Posterior vena cava (tissue), 2 donors: ENCODE measurements around the gene SHROOM3. TPM values are rescaled to one million over a fixed set of nuclear protein-coding genes. Genes with fewer than 3 reads are reported as not detected.

Experiments used
- DNase-seq: peaks from one replicate; pipeline ENCODE4 v3.0.0-alpha.2; 2020; ENCODE audit warnings: low spot score
- intact Hi-C, 2 donors: fragments of 100-400 bp; cut with DNase I; formaldehyde crosslinking; loops; one replicate each; pipeline versions ENCODE4 v1.14.1 to v1.14.2; 2022 to 2023
- total RNA-seq, 2 donors: library from RNA; stranded (reverse); fragmentation: NEBNext Ultra II Directional; extraction: Animal tissue kit (Norgen Biotek cat#: 25700); gene quantifications; one replicate each; pipeline ENCODE4 v1.2.1, GENCODE V29; 2021
- donor health status: DM: yes; HTN: yes; CAD: no.
- donor health status: DM: yes; HTN: yes; CAD: no.

SHROOM3 gene
- total RNA-seq, 2 donors from 2014 or later: 71.4 to 77.8 TPM

DNA sequence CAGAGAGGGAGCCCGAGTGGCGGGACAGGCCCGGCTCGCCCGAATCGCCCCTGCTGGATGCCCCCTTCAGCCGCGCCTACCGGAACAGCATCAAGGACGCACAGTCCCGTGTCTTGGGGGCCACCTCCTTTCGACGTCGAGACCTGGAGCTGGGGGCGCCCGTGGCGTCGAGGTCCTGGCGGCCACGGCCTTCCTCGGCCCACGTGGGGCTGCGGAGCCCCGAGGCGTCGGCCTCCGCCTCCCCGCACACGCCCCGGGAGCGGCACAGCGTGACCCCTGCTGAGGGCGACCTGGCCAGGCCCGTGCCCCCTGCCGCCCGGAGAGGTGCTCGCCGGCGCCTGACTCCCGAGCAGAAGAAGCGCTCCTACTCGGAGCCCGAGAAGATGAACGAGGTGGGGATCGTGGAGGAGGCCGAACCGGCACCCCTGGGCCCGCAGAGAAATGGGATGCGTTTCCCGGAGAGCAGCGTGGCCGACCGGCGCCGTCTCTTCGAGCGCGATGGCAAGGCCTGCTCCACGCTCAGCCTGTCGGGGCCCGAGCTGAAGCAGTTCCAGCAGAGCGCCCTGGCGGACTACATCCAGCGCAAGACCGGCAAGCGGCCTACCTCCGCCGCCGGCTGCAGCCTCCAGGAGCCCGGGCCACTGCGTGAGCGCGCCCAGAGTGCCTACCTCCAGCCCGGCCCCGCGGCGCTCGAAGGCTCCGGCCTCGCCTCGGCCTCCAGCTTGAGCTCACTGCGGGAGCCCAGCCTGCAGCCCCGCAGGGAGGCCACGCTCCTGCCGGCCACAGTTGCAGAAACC lies 306.0 kb downstream of the SHROOM3 start:
- intact Hi-C loops: loop anchor here in 1 of 2 donors (5.0 to 10.0 kb wide), 2 partner anchors 49 to 226 kb away; no protein-coding TSS in a partner anchor
- no peak for DNase-seq

- intact Hi-C loops: loop anchor here in 1 of 2 donors (5.0 to 10.0 kb wide), 2 partner anchors 49 to 227 kb away; no protein-coding TSS in a partner anchor
- DNase-seq: no peak
Observed at GRCh38 chr4:76741663-76742020, 306.6 kb downstream of the SHROOM3 start.

GRCh38 chr4:76744241-76744921 lies 309.4 kb downstream of the SHROOM3 start:
- intact Hi-C loops: loop anchor here in 1 of 2 donors (5.0 to 10.0 kb wide), 2 partner anchors 52 to 230 kb away; no protein-coding TSS in a partner anchor
- no peak for DNase-seq

- DNase-seq: no peak
- intact Hi-C loops: loop anchor here in 1 of 2 donors (10.0 kb wide), 1 partner anchor 230 kb away; no protein-coding TSS in a partner anchor
Observed at GRCh38 chr4:76745240-76745639, 310.2 kb downstream of the SHROOM3 start.

DNA sequence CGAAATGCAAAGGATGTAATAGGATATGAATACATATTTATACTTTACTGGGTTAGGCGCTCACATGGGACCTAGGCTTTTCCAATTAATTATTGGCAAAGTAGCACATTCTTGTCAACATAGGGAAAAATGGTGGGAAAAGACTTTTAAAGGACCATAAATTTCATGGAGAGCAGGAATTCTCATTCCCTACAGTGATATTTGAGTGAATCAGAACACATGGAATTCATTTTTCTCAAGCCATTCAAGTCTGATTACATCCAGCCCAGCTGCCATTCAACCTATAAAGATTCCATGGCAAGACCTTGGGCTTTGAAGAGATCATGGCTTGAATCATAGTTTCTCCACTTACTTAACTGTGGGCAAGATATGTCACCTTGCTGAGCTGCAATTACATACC lies 312.5 kb downstream of the SHROOM3 start:
- intact Hi-C loops: loop anchor here in 1 of 2 donors (10.0 kb wide), 1 partner anchor 233 kb away; no protein-coding TSS in a partner anchor
- no peak for DNase-seq

- intact Hi-C loops: loop anchor here in 1 of 2 donors (10.0 kb wide), 1 partner anchor 234 kb away; no protein-coding TSS in a partner anchor
- DNase-seq: no peak
Observed at GRCh38 chr4:76748649-76749048, 313.6 kb downstream of the SHROOM3 start.

GRCh38 chr4:76749355-76749754 lies 314.3 kb downstream of the SHROOM3 start:
- DNase-seq: no peak
- intact Hi-C loops: loop anchor here in 1 of 2 donors (10.0 kb wide), 1 partner anchor 235 kb away; no protein-coding TSS in a partner anchor

DNA sequence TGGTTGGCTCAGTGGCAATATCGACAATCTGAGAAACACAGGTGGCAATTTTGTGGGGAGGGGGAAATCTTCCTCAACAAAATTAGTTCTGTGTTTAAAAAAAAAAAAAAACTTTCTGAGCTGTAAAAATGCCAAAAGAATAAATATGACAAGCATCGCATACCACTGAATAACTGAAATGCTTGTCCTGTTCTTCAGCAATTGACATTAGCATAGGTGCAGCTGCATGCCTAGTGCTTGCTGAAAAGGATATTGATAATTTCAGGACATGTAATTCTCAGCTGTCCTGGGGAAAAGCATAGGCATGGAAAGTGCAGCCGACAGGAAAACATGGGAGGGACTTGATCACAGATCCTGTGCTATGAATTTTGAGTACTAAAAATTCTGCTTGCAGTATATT lies 315.7 kb downstream of the SHROOM3 start:
- intact Hi-C loops: loop anchor here (10.0 kb wide), 2 partner anchors 226 to 316 kb away; partner anchors contain the start of gene SHROOM3 (in 1 of the 2)
- DNase-seq: no peak

DNA sequence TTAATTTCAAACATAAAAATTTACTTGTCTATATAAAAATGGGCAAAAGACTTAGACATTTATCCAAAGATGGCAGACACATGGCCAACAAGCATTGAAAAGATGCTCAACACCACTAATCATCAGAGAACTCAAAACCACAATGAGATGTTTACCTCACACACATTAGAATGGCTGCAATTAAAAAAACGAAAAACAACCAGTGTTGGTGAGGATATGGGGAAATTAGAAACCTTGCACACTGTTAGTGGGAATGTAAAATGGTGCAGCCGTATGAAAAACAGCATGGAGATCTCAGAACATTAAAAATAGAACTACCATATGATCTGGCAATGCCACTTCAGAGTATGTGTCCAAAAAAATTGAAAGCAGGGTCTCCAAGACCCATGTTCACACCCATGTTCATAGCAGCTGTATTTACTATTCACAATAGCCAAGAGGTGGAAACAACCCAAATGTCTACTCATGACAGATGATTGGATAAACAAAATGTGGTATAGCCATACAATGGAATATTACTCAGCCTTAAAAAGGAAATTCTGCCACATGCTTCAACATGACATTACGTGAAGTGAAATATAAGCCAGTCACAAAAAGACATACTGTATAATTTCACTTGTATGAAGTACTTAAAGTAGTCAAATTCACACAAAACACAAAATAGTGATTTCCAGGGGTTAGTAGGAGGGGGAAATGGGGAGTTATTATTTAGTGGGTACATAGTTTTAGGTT lies 316.7 kb downstream of the SHROOM3 start:
- intact Hi-C loops: loop anchor here (10.0 kb wide), 2 partner anchors 227 to 317 kb away; partner anchors contain the start of gene SHROOM3 (in 1 of the 2)
- DNase-seq: no peak

- intact Hi-C loops: loop anchor here (10.0 kb wide), 2 partner anchors 228 to 318 kb away; partner anchors contain the start of gene SHROOM3 (in 1 of the 2)
- DNase-seq: no peak
Observed at GRCh38 chr4:76752861-76753501, 318.0 kb downstream of the SHROOM3 start.

- intact Hi-C loops: loop anchor here (10.0 kb wide), 2 partner anchors 229 to 319 kb away; partner anchors contain the start of gene SHROOM3 (in 1 of the 2)
- DNase-seq: no peak
Observed at GRCh38 chr4:76753814-76754213, 318.8 kb downstream of the SHROOM3 start.

DNA sequence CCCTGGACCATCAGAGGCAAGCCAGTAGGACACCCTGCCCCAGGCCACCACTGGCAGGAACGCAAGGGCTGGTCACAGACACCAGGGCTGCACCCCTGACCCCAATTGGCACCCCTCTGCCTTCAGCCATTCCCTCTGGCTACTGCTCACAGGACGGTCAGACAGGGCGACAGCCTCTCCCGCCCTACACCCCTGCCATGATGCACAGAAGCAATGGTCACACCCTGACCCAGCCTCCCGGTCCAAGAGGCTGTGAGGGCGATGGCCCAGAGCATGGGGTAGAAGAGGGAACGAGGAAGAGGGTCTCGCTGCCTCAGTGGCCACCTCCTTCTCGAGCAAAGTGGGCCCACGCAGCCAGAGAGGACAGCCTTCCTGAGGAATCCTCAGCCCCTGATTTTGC lies 319.4 kb downstream of the SHROOM3 start:
- DNase-seq: no peak
- intact Hi-C loops: loop anchor here (10.0 kb wide), 2 partner anchors 230 to 320 kb away; partner anchors contain the start of gene SHROOM3 (in 1 of the 2)

DNA sequence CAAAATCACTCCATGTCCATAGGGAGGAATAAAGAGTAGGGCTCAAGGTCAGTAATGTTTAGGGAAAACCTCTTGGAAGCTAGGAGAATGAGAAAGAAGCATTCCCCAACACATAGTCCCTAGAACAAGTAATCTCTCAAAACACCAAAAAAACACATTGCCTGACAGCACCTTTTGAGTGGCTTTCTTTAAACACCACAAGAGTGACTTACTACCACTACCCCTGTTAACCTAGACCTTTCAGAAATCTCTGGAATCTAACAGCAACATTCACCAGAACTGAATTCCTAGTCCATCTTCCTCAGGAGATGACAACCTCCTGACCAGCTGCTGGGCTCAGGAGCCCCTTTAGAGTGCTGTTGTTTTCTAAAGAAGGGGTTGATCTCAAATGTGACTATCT lies 320.7 kb downstream of the SHROOM3 start:
- DNase-seq: no peak

DNA sequence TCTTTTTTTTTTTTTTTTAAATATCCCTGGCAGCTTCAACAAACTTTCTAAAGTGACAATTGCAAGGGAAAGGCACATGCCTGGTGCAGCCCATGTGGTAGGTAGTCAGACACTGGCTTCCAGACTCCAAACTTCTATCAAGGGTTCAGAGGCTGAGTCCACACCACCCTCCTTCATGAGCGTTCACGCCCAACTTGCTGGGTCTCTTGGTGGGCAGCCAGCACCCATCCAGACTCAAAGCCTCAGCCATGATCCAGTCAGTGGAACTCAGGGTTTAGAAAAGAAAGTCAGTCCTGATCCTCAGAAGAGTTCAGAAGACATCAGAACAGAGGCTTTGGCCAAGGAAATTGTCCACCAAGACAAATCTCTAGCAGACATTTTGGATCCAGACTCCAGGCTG lies 321.4 kb downstream of the SHROOM3 start:
- intact Hi-C loops: loop anchor here (10.0 kb wide), 2 partner anchors 232 to 322 kb away; partner anchors contain the start of gene SHROOM3 (in 1 of the 2)
- no peak for DNase-seq

More for the DNA sequence above, 320.7 kb downstream of the SHROOM3 start:
- intact Hi-C loops: loop anchor here (10.0 kb wide), 2 partner anchors 231 to 321 kb away; partner anchors contain the start of gene SHROOM3 (in 1 of the 2)

- intact Hi-C loops: loop anchor here (10.0 kb wide), 2 partner anchors 233 to 323 kb away; partner anchors contain the start of gene SHROOM3 (in 1 of the 2)
- DNase-seq: no peak
Observed at GRCh38 chr4:76757418-76757939, 322.4 kb downstream of the SHROOM3 start.

GRCh38 chr4:76758290-76758882 lies 323.4 kb downstream of the SHROOM3 start:
- DNase-seq: no peak
- intact Hi-C loops: loop anchor here (10.0 kb wide), 2 partner anchors 234 to 324 kb away; partner anchors contain the start of gene SHROOM3 (in 1 of the 2)

GRCh38 chr4:76758996-76759395 lies 324.0 kb downstream of the SHROOM3 start:
- intact Hi-C loops: loop anchor here (10.0 kb wide), 2 partner anchors 234 to 324 kb away; partner anchors contain the start of gene SHROOM3 (in 1 of the 2)
- DNase-seq: no peak
